Neural cell (in vitro differentiated cells): ENCODE data around the gene ALDH1A1. TPM values are rescaled to one million over a fixed set of nuclear protein-coding genes. Genes with fewer than 3 reads are reported as not detected.

Source experiments
- H2AFZ ChIP-seq: fragments of 200-600, 300-800 bp; sonication (generic), shearing (Covaris generic); 2 replicates; pipeline ENCODE4 v1.6.0; 2014; ENCODE audit warnings: low read depth, mild to moderate bottlenecking, antibody characterized with exemption, low read length, moderate library complexity
- H3F3A ChIP-seq: fragments of 200-600 bp; shearing (Covaris generic); 2 replicates; pipeline ENCODE4 v1.6.1; 2016; ENCODE audit warnings: mild to moderate bottlenecking, moderate library complexity, mixed read lengths, antibody characterized with exemption, low read length; ENCODE audit not compliant: insufficient read depth, poor library complexity, severe bottlenecking
- H3K27ac ChIP-seq: fragments of 200-600, 300-800 bp; sonication (generic), shearing (Covaris generic); 2 replicates; pipeline ENCODE4 v1.5.1; 2014; ENCODE audit warnings: mild to moderate bottlenecking, low read length, moderate library complexity
- H3K27me3 ChIP-seq: fragments of 300-800, 200-600 bp; sonication (generic), shearing (Covaris generic); 2 replicates; pipeline ENCODE4 v1.6.0; 2014; ENCODE audit warnings: mild to moderate bottlenecking, low read depth, low read length, moderate library complexity; ENCODE audit not compliant: insufficient read depth
- H3K36me3 ChIP-seq: fragments of 300-800, 200-600 bp; sonication (generic), shearing (Covaris generic); 2 replicates; pipeline ENCODE4 v1.5.1; 2014; ENCODE audit warnings: mild to moderate bottlenecking, antibody characterized with exemption, low read length, moderate library complexity; ENCODE audit not compliant: insufficient read depth
- H3K4me2 ChIP-seq: fragments of 300-800, 200-600 bp; sonication (generic), shearing (Covaris generic); 2 replicates; pipeline ENCODE4 v1.6.0; 2014; ENCODE audit warnings: mild to moderate bottlenecking, low read length
- H3K4me3 ChIP-seq: fragments of 300-800, 200-600 bp; sonication (generic), shearing (Covaris generic); 2 replicates; pipeline ENCODE4 v1.5.1; 2014; ENCODE audit warnings: mild to moderate bottlenecking, low read length, moderate library complexity
- H3K79me2 ChIP-seq: fragments of 200-600 bp; shearing (Covaris generic); replicated peaks from 2 replicates; pipeline ENCODE4 v1.6.0; 2014; ENCODE audit warnings: mild to moderate bottlenecking, low read length, moderate library complexity; ENCODE audit not compliant: insufficient read depth
- H3K9ac ChIP-seq: fragments of 300-800, 200-600 bp; sonication (generic), shearing (Covaris generic); 2 replicates; pipeline ENCODE4 v1.6.1; 2016; ENCODE audit warnings: mild to moderate bottlenecking, low read length, mixed read lengths
- H3K9me2 ChIP-seq: fragments of 200-600 bp; shearing (Covaris generic); 2 replicates; pipeline ENCODE4 v1.6.1; 2016; ENCODE audit warnings: mild to moderate bottlenecking, low read length, mixed read lengths; ENCODE audit not compliant: insufficient read depth
- H3K9me3 ChIP-seq: fragments of 200-600, 300-800 bp; sonication (generic), shearing (Covaris generic); 2 replicates; pipeline ENCODE4 v1.6.1; 2016; ENCODE audit warnings: mild to moderate bottlenecking, mixed run types, low read length, moderate library complexity, mixed read lengths
- H4K20me1 ChIP-seq: fragments of 200-600 bp; shearing (Covaris generic); 2 replicates; pipeline ENCODE4 v1.6.1; 2016; ENCODE audit warnings: mild to moderate bottlenecking, mixed run types; ENCODE audit not compliant: insufficient read depth
- CTCF ChIP-seq: fragments of 450-650 bp; IDR thresholded peaks from 2 replicates; pipeline ENCODE4 v1.5.1; 2014; ENCODE audit warnings: antibody characterized with exemption, mild to moderate bottlenecking, moderate library complexity; ENCODE audit not compliant: poor library complexity, severe bottlenecking
- EP300 ChIP-seq: fragments of 450-650 bp; conservative IDR thresholded peaks from 2 replicates; pipeline ENCODE4 v1.6.1; 2014; ENCODE audit warnings: antibody characterized with exemption, mild to moderate bottlenecking, moderate library complexity; ENCODE audit not compliant: poor library complexity, severe bottlenecking
- EZH2 ChIP-seq: fragments of 200-600, 300-800 bp; shearing (Covaris generic), sonication (generic); IDR thresholded peaks from 2 replicates; pipeline ENCODE4 v1.6.1; 2014; ENCODE audit warnings: antibody characterized with exemption, low read length, borderline replicate concordance, mild to moderate bottlenecking; ENCODE audit not compliant: insufficient read depth, poor library complexity, severe bottlenecking
- MXI1 ChIP-seq: fragments of 450-650 bp; conservative IDR thresholded peaks from 2 replicates; pipeline ENCODE4 v1.6.1; 2014; ENCODE audit warnings: antibody characterized with exemption, mild to moderate bottlenecking; ENCODE audit not compliant: poor library complexity, severe bottlenecking
- POLR2AphosphoS5 ChIP-seq: IDR thresholded peaks from 2 replicates; pipeline ENCODE4 v1.6.1; 2012
- RAD21 ChIP-seq: fragments of 450-650 bp; conservative IDR thresholded peaks from 2 replicates; pipeline ENCODE4 v1.6.1; 2014; ENCODE audit warnings: antibody characterized with exemption, mild to moderate bottlenecking, moderate library complexity
- SMC3 ChIP-seq: fragments of 450-650 bp; conservative IDR thresholded peaks from 2 replicates; pipeline ENCODE4 v1.6.1; 2014; ENCODE audit warnings: antibody characterized with exemption, mild to moderate bottlenecking, moderate library complexity; ENCODE audit not compliant: poor library complexity
- TAF1 ChIP-seq: IDR thresholded peaks from 2 replicates; pipeline ENCODE4 v1.6.1; 2012; ENCODE audit warnings: low read depth
- polyA plus RNA-seq: library from polyadenylated mRNA; depleted of rRNA; stranded (reverse); fragments of >200 nt; gene quantifications from 2 replicates; pipeline ENCODE4 v1.2.3, GENCODE V29; 2014
- TF ChIP-seq, protein P1 (sequence below): IDR thresholded peaks from 2 replicates; pipeline ENCODE4 v1.6.1; 2012; ENCODE audit warnings: borderline replicate concordance

ALDH1A1 gene
- polyA plus RNA-seq, 1 donor from 2014 or later = not detected

- no peak for TF ChIP-seq POLR2AphosphoS5
- no peak for TF ChIP-seq RAD21
- no peak for TF ChIP-seq MXI1
- TF ChIP-seq, protein P1, sequence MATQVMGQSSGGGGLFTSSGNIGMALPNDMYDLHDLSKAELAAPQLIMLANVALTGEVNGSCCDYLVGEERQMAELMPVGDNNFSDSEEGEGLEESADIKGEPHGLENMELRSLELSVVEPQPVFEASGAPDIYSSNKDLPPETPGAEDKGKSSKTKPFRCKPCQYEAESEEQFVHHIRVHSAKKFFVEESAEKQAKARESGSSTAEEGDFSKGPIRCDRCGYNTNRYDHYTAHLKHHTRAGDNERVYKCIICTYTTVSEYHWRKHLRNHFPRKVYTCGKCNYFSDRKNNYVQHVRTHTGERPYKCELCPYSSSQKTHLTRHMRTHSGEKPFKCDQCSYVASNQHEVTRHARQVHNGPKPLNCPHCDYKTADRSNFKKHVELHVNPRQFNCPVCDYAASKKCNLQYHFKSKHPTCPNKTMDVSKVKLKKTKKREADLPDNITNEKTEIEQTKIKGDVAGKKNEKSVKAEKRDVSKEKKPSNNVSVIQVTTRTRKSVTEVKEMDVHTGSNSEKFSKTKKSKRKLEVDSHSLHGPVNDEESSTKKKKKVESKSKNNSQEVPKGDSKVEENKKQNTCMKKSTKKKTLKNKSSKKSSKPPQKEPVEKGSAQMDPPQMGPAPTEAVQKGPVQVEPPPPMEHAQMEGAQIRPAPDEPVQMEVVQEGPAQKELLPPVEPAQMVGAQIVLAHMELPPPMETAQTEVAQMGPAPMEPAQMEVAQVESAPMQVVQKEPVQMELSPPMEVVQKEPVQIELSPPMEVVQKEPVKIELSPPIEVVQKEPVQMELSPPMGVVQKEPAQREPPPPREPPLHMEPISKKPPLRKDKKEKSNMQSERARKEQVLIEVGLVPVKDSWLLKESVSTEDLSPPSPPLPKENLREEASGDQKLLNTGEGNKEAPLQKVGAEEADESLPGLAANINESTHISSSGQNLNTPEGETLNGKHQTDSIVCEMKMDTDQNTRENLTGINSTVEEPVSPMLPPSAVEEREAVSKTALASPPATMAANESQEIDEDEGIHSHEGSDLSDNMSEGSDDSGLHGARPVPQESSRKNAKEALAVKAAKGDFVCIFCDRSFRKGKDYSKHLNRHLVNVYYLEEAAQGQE = no peak
- no peak for TF ChIP-seq CTCF
- no peak for TF ChIP-seq EZH2
- Histone ChIP-seq H3K9ac (no peak overlapping the region), H3K27ac (no peak overlapping the region), H3K9me2 (no peaks in the 10 kb centered on the region), H3K36me3 (no peaks in the 10 kb centered on the region), H3K4me3 (no peak overlapping the region), H3K79me2 (no peaks in the 10 kb centered on the region), H4K20me1 (no peaks in the 10 kb centered on the region), H3K9me3 (peaks cover 3% of the 10 kb centered on the region), H3F3A (no peaks in the 10 kb centered on the region), H2AFZ (no peak overlapping the region), H3K4me2 (no peak overlapping the region), H3K27me3 (no peaks in the 10 kb centered on the region)
Measured at GRCh38 chr9:72886386-72886785, 66.5 kb downstream of the ALDH1A1 start.

- Histone ChIP-seq H3K9me2 (no peaks in the 10 kb centered on the region), H3K27me3 (no peaks in the 10 kb centered on the region), H3K4me2 (no peak overlapping the region), H3K36me3 (no peaks in the 10 kb centered on the region), H4K20me1 (no peaks in the 10 kb centered on the region), H3K27ac (no peak overlapping the region), H3K9me3 (peaks cover 3% of the 10 kb centered on the region), H2AFZ (no peak overlapping the region), H3K4me3 (no peak overlapping the region), H3F3A (no peaks in the 10 kb centered on the region), H3K9ac (no peak overlapping the region), H3K79me2 (no peaks in the 10 kb centered on the region)
- TF ChIP-seq CTCF (no peak), SMC3 (no peak), EZH2 (no peak), TAF1 (no peak), POLR2AphosphoS5 (no peak), MXI1 (no peak), EP300 (no peak), RAD21 (no peak)
- TF ChIP-seq, protein P1 = no peak
Measured at GRCh38 chr9:72884508-72884907, 68.3 kb downstream of the ALDH1A1 start.
